Omental fat pad (tissue), 4 donors: ENCODE measurements around the gene PPM1L. TPM values are rescaled to one million over a fixed set of nuclear protein-coding genes. Genes with fewer than 3 reads are reported as not detected.

Experiments
- ATAC-seq: fragments of 150-250 bp; one replicate; pipeline ENCODE4 v1.9.1; 2016; ENCODE audit warnings: mild to moderate bottlenecking, moderate library complexity; ENCODE audit not compliant: low FRiP score
- DNase-seq: peaks from one replicate; pipeline ENCODE4 v3.0.0-alpha.2; 2019; ENCODE audit warnings: low spot score
- total RNA-seq, 4 donors: library from RNA; depleted of rRNA; stranded (reverse); fragments of >200 nt; gene quantifications; one replicate each; pipeline ENCODE4 v1.1.0, GENCODE V29; 2016
- TF ChIP-seq, protein P1 (sequence below), 3 donors: fragments of 450-650 bp; IDR thresholded peaks; one replicate each; pipeline ENCODE4 v1.5.1; 2016 to 2017; ENCODE audit warnings: antibody characterized with exemption in 3 of 3, mild to moderate bottlenecking in 3 of 3, moderate library complexity in 2 of 3

PPM1L gene
- total RNA-seq, 4 donors from 2014 or later: 13.5 to 30.4 (median 18.0) TPM

DNA sequence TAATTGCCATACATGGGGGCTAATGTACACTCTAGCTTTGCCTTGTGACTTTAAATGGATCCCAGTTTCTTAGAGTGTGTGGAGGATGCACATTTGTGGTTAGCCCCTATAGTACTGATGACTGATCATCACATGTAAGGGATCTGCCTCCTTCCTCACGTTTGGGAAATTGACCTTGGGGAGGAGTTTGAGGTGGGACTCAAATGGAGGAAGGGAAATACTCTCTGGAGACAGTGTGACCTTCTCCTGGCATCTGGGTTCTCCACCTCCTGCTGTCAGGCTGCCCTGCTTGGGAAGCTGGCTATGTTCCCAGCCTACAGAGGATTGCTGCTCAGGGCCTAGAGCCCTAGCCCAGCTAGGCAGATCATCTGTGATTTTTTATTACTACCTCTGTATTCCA, 48.7 kb downstream of the PPM1L start:
- TF ChIP-seq, protein P1, sequence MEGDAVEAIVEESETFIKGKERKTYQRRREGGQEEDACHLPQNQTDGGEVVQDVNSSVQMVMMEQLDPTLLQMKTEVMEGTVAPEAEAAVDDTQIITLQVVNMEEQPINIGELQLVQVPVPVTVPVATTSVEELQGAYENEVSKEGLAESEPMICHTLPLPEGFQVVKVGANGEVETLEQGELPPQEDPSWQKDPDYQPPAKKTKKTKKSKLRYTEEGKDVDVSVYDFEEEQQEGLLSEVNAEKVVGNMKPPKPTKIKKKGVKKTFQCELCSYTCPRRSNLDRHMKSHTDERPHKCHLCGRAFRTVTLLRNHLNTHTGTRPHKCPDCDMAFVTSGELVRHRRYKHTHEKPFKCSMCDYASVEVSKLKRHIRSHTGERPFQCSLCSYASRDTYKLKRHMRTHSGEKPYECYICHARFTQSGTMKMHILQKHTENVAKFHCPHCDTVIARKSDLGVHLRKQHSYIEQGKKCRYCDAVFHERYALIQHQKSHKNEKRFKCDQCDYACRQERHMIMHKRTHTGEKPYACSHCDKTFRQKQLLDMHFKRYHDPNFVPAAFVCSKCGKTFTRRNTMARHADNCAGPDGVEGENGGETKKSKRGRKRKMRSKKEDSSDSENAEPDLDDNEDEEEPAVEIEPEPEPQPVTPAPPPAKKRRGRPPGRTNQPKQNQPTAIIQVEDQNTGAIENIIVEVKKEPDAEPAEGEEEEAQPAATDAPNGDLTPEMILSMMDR (IDR thresholded peaks at IDR 0.05): no peak
- ATAC-seq (no peak), DNase-seq (no peak)

DNA sequence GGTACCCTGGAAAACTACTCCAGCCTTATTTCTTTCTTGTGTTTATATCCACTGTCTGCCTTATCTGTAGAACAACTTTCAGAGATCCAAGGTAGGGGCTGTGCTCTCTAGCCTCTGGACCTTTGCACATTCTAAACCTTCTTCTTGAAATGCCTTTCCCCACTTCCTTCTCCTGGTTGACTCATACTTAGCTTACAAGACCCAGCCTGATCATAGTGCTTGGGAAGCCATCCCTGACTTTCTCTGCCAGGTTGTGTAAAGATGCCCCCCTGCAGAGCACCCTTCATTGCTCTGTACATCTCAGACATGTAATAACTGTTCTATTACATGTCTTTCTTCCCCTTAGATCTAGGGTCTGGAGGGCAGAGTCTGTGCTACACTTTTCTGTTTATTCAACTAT, 50.1 kb downstream of the PPM1L start:
- TF ChIP-seq, protein P1 (IDR thresholded peaks at IDR 0.05): no peak
- ATAC-seq (no peak), DNase-seq (no peak)

DNA sequence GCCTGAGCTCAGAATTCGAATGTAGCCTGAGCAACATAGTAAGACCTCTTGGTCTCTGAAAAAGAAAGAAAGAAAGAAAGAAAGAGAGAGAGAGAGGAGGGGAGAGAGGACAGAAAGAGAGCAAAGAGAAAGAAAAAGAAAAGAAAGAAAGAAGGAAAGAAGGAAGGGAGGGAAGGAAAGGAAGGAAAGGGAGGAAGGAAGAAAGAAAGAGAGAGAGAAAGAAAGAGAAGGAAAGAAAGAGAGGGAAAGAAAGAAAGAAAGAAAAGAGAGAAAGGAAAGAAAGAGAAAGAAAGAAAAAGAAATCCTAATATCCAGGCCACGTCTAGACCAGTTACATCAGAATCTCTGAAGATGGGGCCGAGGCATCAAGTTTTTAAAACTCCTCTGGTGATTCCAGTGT, 50.7 kb downstream of the PPM1L start:
- TF ChIP-seq, protein P1 (IDR thresholded peaks at IDR 0.05): no peak
- DNase-seq (no peak), ATAC-seq (no peak)

DNA sequence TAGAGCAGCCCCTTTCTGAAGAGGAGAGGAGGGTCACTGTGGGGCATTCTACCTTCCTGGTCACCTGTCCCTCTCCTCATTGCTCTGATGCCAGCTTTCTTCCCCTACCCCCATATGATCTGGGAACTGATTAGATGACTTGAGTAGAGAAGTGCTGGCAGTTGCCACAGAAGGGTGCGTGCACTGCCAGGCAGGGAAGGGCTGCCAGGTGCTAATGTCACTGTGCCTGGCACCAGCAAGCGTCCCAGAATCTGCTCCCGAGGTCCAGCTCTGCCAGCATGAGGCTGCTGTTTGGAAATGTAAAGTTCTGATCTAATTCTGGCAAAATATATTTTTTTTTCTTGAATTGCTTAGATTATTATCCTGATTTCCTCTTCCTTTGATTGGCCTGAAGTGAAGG, 52.8 kb downstream of the PPM1L start:
- DNase-seq (no peak), ATAC-seq (no peak)
- TF ChIP-seq, protein P1 (IDR thresholded peaks at IDR 0.05): no peak

DNA sequence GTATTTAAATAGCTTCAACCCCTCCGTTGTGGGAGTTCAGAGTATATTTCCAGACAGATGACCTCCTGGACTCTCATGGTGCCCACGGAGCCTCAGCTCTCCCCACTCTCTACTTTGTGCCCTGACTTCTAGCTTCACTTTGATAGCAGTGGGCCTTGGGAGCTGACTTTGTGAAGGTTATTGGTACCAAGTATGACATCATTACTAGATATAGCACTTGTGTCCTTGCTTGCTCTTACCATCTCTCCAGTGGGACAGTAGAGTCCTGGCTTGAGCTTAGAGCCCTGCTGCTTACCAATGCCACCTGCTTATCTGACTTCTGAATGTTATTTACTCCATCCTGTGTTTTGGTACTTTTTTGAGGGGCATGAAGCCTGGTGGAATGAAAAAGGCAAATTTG, 53.4 kb downstream of the PPM1L start:
- TF ChIP-seq, protein P1 (IDR thresholded peaks at IDR 0.05): no peak
- ATAC-seq (no peak), DNase-seq (no peak)

DNA sequence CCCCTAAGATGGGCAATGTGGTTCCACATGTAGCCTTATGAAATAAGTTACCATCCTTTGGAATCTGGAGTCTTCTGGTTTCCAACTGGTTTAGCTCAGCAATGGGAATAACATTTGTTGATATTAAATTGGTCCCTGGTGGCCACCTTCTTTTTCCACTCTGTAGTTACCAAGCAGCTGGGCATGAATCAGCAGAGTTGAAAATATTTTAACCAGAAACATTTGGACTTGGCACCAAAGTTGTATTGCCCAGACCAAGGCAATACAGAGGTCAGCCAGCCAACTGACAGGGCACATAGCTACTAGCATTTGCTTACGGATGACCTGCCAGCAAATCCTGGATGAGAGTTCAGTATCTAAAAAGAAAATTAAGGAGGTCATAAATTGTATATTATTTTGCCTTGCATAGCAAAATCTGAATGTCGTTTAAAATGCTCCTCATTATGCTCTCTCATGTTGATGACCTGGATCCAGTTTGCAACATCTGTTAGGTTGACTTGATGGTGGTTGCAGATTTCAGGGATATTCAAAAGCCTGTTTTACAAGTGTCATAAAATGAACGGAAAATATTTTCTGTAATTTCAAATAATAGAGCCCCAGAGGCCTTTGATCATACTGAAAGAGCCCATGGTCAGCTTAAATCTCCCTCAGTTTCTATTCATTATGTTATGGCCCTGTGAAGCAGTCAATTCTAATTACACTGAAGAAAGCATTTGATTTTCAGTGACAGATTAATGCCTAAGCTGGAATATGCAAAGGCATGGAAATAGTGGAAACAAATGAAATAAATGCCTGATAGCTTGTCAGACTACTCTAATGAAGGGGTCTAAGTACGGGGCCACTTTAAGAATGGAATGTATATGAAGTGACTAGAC, 54.6 kb downstream of the PPM1L start:
- ATAC-seq: peak; percentile 51
- TF ChIP-seq, protein P1 (IDR thresholded peaks at IDR 0.05): no peak
- DNase-seq: no peak

DNA sequence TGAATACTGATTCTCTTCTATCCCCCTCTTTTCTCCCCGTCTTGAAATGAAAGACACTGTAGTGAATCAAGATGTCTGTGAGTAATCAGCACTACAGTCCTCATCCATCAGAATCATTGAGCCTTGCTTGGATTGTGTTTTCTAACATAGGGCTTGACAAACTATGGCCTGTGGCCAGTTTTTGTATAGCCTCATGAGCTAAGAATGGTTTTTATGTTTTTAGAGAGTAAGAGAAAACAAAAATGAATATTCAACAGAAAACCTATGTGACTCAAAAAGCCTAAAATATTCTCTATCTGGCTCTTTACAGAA, 55.2 kb downstream of the PPM1L start:
- no peak for ATAC-seq

More for the DNA sequence above, 55.2 kb downstream of the PPM1L start:
- no peak for DNase-seq
- TF ChIP-seq, protein P1 (IDR thresholded peaks at IDR 0.05): no peak
